Left ventricle myocardium inferior (tissue), 1 donor: ENCODE results near the gene ALKBH7. TPM values are rescaled to one million over a fixed set of nuclear protein-coding genes. Genes with fewer than 3 reads are reported as not detected.
"Not testable (repeated sequence)": the region's sequence is repeated elsewhere in the genome, so short reads cannot be mapped to it uniquely, and the experiment has no call there.

Source experiments
- DNase-seq: peaks from one replicate; pipeline ENCODE4 v3.0.0-alpha.2; 2020
- H3K27ac ChIP-seq: fragments of 200-600 bp; replicated peaks from 2 replicates; pipeline ENCODE4 v1.8.0; 2021
- H3K27me3 ChIP-seq: fragments of 200-600 bp; 2 replicates; pipeline ENCODE4 v1.8.0; 2021; ENCODE audit warnings: low read depth
- H3K36me3 ChIP-seq: fragments of 200-600 bp; 2 replicates; pipeline ENCODE4 v1.8.0; 2021
- H3K4me1 ChIP-seq: fragments of 200-600 bp; 2 replicates; pipeline ENCODE4 v1.8.0; 2021
- H3K4me3 ChIP-seq: fragments of 200-600 bp; 2 replicates; pipeline ENCODE4 v1.8.0; 2021; ENCODE audit warnings: mild to moderate bottlenecking, moderate library complexity
- H3K9me3 ChIP-seq: fragments of 200-600 bp; replicated peaks from 2 replicates; pipeline ENCODE4 v1.8.0; 2021
- intact Hi-C: fragments of 100-400 bp; cut with micrococcal nuclease; formaldehyde crosslinking; loops from one replicate; pipeline ENCODE4 v1.11.0; 2022
- total RNA-seq: library from RNA; stranded (reverse); fragmentation: NEBNext Ultra II Directional; extraction: Animal tissue kit (Norgen Biotek cat#: 25700); gene quantifications from one replicate; pipeline ENCODE4 v1.2.1, GENCODE V29; 2021
- TF ChIP-seq, protein P1 (sequence below): fragments of 200-600 bp; IDR thresholded peaks from 2 replicates; pipeline ENCODE4 v1.8.0; 2021; ENCODE audit warnings: antibody characterized with exemption, mild to moderate bottlenecking, borderline replicate concordance
- donor health status: DM: no; HTN: yes; CAD: no; lungs with severe emphysema.

Gene ALKBH7
- total RNA-seq, 1 donor from 2014 or later: 142 TPM

DNA sequence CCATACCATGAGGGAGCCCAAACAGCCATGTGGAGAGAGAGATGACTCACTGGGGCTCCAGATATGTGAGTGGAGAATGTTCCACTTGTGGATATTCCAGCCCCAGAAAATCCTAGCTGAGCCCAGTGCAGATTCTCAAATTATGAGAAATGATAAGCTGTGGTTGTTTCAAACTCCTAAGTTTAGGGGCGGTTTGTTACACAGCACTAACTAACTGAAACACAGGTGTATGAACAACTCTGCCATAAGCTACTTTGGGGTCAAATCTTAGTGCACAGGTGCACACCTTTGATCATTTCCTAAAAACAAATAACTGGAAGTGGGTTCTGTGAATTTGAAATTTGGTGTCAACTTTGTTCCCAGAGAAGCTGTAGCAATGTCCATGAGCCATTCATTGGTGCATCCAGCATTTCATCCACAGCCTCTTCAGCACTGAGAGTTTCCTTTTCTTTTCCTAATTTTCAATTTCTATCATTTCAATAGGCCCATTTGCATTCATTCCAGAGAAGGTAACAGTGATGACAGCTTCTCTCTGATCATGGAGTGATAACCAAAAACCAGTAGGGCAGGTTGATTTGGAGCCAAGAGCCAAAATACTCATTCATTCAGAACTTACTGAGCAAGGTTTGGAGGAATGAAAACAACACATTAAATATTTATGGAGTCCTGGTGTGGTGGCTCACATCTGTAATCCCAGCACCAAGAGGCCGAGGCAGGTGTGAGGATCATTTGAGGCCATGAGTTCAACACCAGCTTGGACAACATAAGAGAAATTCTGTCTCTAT, 20.0 kb upstream of the ALKBH7 start:
- H3K4me1 ChIP-seq: no peaks in the 10 kb centered on the region
- intact Hi-C loops: no loop called here

DNA sequence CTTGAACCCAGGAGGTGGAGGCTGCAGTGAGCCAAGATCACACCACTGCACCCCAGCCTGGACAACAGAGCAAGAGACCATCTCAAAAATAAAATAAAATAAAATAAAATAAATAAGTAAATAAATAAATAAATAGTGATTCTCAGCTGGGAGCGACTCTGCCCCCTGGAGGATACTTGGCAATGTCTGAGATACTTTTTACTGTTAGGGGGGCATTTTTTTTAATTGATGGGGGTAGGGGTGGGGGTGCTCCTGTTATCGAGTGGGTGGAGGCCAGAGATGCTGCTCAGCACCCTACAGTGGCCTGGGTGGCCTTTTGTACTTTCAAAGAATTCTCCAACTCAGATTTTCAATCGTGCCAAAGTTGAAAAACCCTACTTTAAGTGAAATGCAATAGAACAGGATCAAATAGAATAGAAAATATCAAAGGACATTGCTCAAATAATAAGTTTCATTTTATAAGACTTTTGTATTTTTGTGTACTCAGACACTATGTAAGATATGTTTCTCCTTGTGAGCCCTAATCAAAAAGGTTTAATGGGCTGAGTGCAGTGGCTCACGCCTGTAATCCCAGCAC, 18.4 kb upstream of the ALKBH7 start:
- no peaks in the 10 kb centered on the region for H3K4me1 ChIP-seq
- H3K27ac ChIP-seq: no peak overlapping the region
- TF ChIP-seq, protein P1, sequence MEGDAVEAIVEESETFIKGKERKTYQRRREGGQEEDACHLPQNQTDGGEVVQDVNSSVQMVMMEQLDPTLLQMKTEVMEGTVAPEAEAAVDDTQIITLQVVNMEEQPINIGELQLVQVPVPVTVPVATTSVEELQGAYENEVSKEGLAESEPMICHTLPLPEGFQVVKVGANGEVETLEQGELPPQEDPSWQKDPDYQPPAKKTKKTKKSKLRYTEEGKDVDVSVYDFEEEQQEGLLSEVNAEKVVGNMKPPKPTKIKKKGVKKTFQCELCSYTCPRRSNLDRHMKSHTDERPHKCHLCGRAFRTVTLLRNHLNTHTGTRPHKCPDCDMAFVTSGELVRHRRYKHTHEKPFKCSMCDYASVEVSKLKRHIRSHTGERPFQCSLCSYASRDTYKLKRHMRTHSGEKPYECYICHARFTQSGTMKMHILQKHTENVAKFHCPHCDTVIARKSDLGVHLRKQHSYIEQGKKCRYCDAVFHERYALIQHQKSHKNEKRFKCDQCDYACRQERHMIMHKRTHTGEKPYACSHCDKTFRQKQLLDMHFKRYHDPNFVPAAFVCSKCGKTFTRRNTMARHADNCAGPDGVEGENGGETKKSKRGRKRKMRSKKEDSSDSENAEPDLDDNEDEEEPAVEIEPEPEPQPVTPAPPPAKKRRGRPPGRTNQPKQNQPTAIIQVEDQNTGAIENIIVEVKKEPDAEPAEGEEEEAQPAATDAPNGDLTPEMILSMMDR: peak; percentile 45
- peaks cover 4% of the 10 kb centered on the region for H3K9me3 ChIP-seq
- no peak overlapping the region for H3K4me3 ChIP-seq
- no peak for DNase-seq
- no peaks in the 10 kb centered on the region for H3K36me3 ChIP-seq
- intact Hi-C loops: no loop called here
- H3K27me3 ChIP-seq: no peaks in the 10 kb centered on the region

More for the DNA sequence above, 20.0 kb upstream of the ALKBH7 start:
- DNase-seq: no peak
- H3K9me3 ChIP-seq: peaks cover 4% of the 10 kb centered on the region
- H3K27me3 ChIP-seq: no peaks in the 10 kb centered on the region
- no peak overlapping the region for H3K27ac ChIP-seq
- no peak overlapping the region for H3K4me3 ChIP-seq
- no peaks in the 10 kb centered on the region for H3K36me3 ChIP-seq
- TF ChIP-seq, protein P1: no peak

DNA sequence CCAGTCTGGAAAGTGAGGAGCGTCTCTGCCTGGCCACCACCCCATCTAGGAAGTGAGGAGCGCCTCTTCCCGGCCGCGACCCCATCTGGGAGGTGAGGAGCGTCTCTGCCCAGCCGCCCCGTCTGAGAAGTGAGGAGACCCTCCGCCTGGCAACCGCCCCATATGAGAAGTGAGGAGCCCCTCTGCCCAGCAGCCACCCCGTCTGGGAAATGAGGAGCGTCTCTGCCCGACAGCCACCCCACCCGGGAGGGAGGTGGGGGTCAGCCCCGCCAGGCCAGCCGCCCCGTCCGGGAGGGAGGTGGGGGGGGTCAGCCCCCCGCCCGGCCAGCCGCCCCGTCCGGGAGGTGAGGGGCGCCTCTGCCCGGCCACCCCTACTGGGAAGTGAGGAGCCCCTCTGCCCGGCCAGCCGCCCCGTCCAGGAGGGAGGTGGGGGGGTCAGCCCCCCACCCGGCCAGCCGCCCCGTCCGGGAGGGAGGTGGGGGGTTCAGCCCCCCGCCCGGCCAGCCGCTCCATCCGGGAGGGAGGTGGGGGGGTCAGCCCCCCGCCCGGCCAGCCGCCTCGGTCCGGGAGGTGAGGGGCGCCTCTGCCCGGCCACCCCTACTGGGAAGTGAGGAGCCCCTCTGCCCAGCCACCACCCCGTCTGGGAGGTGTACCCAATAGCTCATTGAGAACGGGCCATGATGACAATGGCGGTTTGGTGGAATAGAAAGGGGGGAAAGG, 17.1 kb upstream of the ALKBH7 start:
- H3K9me3 ChIP-seq, H3K36me3 ChIP-seq, H3K27ac ChIP-seq, H3K27me3 ChIP-seq, intact Hi-C loops, H3K4me1 ChIP-seq, DNase-seq, H3K4me3 ChIP-seq: not testable (repeated sequence)

DNA sequence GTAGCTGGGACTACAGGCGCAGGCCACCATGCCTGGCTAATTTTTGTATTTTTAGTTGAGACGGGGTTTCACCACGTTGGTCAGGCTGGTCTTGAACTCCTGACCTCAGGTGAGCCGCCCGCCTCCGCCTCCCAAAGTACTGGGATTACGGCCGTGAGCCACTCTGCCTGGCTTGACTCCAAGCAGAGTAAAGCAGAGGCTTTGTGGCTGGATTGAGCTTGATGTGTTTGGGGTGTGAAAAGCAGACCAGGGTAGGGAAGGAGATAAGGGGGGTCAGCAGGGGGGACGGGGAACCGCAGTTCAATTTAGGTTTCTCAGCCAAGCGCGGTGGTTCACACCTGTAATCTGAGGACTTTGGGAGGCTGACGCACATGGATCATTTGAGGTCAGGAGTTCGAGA, 15.4 kb upstream of the ALKBH7 start:
- no peak overlapping the region for H3K4me3 ChIP-seq
- intact Hi-C loops: no loop called here
- TF ChIP-seq, protein P1: no peak
- H3K9me3 ChIP-seq: peaks cover 4% of the 10 kb centered on the region
- no peak overlapping the region for H3K27ac ChIP-seq
- DNase-seq: no peak
- no peaks in the 10 kb centered on the region for H3K36me3 ChIP-seq
- H3K4me1 ChIP-seq: peaks cover 7% of the 10 kb centered on the region
- no peaks in the 10 kb centered on the region for H3K27me3 ChIP-seq

DNA sequence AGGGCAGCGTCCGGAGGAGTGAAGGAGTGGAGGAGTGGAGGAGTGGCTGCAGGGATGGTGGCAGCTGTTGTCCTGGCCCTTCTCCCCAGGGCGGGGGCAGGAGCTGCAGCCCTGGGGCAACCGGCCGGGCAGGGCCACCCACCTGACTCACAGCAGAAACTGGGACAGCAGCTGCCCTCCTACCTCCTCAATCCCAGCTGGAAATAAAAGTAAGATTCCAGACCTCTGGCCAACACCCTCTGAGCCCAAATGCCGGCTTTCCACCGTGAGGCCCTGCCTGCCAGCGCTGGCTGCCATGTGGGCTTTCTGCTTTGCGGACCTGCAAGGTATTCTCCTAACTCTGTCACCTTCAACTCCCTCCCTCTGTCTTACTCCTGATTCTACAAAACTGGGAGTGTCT, 14.6 kb upstream of the ALKBH7 start:
- Histone ChIP-seq H3K36me3 (peaks cover 3% of the 10 kb centered on the region), H3K27ac (no peak overlapping the region), H3K4me3 (no peak overlapping the region), H3K9me3 (no peaks in the 10 kb centered on the region), H3K27me3 (no peaks in the 10 kb centered on the region), H3K4me1 (peaks cover 15% of the 10 kb centered on the region)
- DNase-seq: no peak
- intact Hi-C loops: no loop called here
- TF ChIP-seq, protein P1: no peak
